Stimulated activated CD4-positive, alpha-beta T cell treated with anti-CD3 and anti-CD28 coated beads, Interleukin-15, amount 100 ng/mL, for 48 hours (primary cell): ENCODE results near the gene AASS.

ENCODE experiments used
- DNase-seq, 2 donors: peaks; one replicate each; pipeline ENCODE4 v3.0.0-alpha.2; 2020; ENCODE audit warnings: low read depth in 2 of 2

The AASS gene

GRCh38 chr7:122118757-122119156 is 25.3 kb downstream of the AASS start:
- DNase-seq: no peak

- DNase-seq: no peak
Measured at GRCh38 chr7:122103064-122103463, 41.0 kb downstream of the AASS start.

GRCh38 chr7:122100021-122100420 is 44.0 kb downstream of the AASS start:
- DNase-seq: no peak

- DNase-seq: no peak
Measured at GRCh38 chr7:122095642-122096041, 48.4 kb downstream of the AASS start.

- no peak for DNase-seq
Measured at GRCh38 chr7:122094549-122094948, 49.5 kb downstream of the AASS start.

GRCh38 chr7:122092964-122093797 is 50.9 kb downstream of the AASS start:
- DNase-seq: peak; percentile 27 to 28

- DNase-seq: no peak
Measured at GRCh38 chr7:122082670-122083069, 61.4 kb downstream of the AASS start.

GRCh38 chr7:122082160-122082559 is 61.9 kb downstream of the AASS start:
- DNase-seq: no peak

- DNase-seq: no peak
Measured at GRCh38 chr7:122073635-122074034, 70.4 kb downstream of the AASS start.

- DNase-seq: no peak
Measured at GRCh38 chr7:122072924-122073599, 71.0 kb downstream of the AASS start.

GRCh38 chr7:122072272-122072671 is 71.8 kb downstream of the AASS start:
- no peak for DNase-seq

GRCh38 chr7:122070834-122071233 is 73.2 kb downstream of the AASS start:
- no peak for DNase-seq

GRCh38 chr7:122070062-122070461 is 74.0 kb downstream of the AASS start:
- DNase-seq: no peak

- no peak for DNase-seq
Measured at GRCh38 chr7:122068999-122069398, 75.0 kb downstream of the AASS start.

- no peak for DNase-seq
Measured at GRCh38 chr7:122068046-122068445, 76.0 kb downstream of the AASS start.

- no peak for DNase-seq
Measured at GRCh38 chr7:122067077-122067476, 77.0 kb downstream of the AASS start.

- DNase-seq: no peak
Measured at GRCh38 chr7:122064971-122065370, 79.1 kb downstream of the AASS start.

GRCh38 chr7:122063146-122063545 is 80.9 kb downstream of the AASS start:
- no peak for DNase-seq

- no peak for DNase-seq
Measured at GRCh38 chr7:122059542-122059941, 84.5 kb downstream of the AASS start.

GRCh38 chr7:122056977-122057376 is 87.1 kb downstream of the AASS start:
- DNase-seq: no peak

- DNase-seq: no peak
Measured at GRCh38 chr7:122055073-122055472, 89.0 kb downstream of the AASS start.

GRCh38 chr7:122054393-122054792 is 89.7 kb downstream of the AASS start:
- DNase-seq: no peak

GRCh38 chr7:122046402-122046801 is 97.6 kb downstream of the AASS start:
- DNase-seq: no peak
